GM11168 (cell line): ENCODE results near the gene MIGA2.
"Not testable (repeated sequence)": the region's sequence is repeated elsewhere in the genome, so short reads cannot be mapped to it uniquely, and the experiment has no call there.

ENCODE experiments used
- in situ Hi-C: fragments of 300-500 bp; cut with MboI; formaldehyde crosslinking; loops from one replicate; pipeline ENCODE4 v1.12.0; 2022; ENCODE audit warnings: low sequenced_read_pairs; ENCODE audit not compliant: unreplicated experiment

The MIGA2 gene

GRCh38 chr9:129032541-129033159 lies 3.8 kb upstream of the MIGA2 start:
- in situ Hi-C loops: no loop called here

- in situ Hi-C loops: no loop called here
Observed at GRCh38 chr9:129033216-129033615, 3.2 kb upstream of the MIGA2 start.

DNA sequence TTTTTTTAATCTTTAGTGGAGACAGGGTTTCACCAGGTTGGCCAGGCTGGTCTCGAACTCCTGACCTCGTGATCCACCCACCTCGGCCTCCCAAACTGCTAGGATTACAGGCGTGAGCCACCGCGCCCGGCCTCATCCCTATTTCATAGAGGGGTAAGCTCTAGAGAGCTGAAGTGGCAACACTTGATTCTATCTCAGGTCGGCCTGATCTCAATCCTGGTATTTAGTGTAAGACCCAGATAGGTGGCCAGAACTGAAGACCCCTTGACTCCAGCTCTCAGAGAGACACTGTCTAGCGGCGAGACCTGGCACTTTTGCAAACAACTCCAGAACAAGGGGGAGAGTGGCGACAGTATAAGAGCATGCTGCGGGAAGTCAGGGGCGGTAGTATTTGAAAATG lies 588 bp upstream of the MIGA2 start:
- in situ Hi-C loops: not testable (repeated sequence)

GRCh38 chr9:129036923-129037766 lies 719 bp downstream of the MIGA2 start:
- in situ Hi-C loops: no loop called here

GRCh38 chr9:129037767-129038098 lies 1.3 kb downstream of the MIGA2 start:
- in situ Hi-C loops: no loop called here

DNA sequence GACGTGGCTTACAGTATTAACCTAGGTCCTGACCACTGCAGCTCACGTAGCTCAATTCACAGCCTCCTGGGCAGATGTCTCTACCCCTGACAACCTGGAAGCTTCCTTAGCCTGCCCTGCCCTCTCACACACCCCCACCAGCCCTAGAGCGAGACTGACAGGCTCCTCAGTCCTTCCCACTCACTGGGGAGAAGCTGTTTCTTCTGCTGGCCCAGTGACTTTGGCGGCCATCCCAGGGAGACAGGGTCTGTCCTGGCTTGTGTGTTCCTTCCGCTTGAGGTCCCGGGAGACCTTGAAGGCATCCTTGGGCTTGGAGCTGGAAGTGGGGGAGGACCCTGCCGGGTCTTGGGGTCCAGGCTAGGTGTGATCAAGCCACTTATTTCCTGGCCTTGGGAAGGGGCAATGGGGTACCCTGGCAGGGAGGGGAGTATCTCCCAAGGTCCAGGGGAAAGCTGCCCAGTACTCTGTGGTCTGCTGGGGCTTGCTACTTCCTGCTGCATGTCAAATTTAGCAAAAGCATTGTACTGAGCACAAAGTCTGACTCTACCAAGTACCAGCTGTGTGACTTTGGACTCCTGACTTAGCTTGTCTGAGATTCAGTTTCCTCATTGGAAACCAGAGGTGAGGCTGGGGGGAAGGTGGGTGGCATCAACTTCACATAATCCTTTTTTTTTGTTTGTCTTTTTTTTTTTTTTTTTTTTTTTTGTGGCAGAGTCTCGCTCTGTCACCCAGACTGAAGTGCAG lies 1.9 kb downstream of the MIGA2 start:
- in situ Hi-C loops: no loop called here

- in situ Hi-C loops: no loop called here
Observed at GRCh38 chr9:129040113-129040643, 3.8 kb downstream of the MIGA2 start.

GRCh38 chr9:129042016-129042415 lies 5.6 kb downstream of the MIGA2 start:
- in situ Hi-C loops: no loop called here

DNA sequence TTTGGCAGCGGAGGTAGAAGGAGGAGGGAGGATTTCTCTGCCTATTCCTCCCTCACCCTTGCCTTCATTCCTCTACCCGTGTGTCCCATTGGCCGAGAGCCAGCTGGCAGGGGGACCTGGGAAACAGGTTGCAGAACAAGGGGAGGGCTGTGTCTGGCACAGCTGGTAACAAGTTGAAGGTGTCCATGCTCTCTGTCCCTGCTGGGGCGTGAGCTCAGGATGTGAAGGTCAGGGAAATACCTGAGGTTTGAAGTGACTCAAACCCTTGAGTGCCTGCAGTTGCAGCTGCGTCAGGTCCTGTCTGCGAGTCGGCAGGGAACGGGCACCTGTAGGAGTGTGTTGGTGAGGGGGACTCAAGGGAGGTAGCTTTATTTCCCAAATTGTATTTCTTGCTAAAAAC lies 16.2 kb downstream of the MIGA2 start:
- in situ Hi-C loops: no loop called here

- in situ Hi-C loops: no loop called here
Observed at GRCh38 chr9:129053020-129053419, 16.6 kb downstream of the MIGA2 start.

DNA sequence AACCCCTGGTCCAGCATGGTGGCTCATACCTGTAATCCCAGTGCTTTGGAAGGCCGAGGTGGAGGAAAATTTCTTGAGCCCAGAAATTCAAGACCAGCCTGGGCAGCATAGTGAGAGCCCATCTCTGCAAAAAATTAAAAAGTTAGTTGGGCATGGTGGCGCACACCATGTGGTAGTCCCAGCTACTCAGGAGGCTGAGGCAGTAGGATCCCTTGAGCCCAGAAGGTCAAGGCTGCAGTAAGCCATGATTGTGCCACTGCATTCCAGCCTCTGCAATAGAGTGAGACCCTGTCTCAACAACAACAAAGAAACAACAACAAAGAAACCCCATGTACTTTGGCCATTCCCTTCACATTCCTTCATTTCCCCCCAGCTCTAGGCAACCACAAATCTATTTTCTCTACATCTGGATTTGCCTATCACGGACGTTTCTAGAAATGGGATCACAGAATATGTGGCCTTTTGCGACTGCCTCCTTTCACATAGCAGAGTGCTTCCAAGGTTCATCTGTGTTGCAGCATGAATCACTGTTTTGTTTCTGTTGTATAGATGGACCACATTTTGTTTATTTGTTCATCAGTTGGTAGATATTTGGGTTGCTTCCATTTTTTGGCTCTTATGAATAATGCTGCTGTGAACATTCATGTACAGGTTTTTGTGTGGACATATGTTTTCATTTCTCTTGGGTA lies 17.9 kb downstream of the MIGA2 start:
- in situ Hi-C loops: no loop called here

DNA sequence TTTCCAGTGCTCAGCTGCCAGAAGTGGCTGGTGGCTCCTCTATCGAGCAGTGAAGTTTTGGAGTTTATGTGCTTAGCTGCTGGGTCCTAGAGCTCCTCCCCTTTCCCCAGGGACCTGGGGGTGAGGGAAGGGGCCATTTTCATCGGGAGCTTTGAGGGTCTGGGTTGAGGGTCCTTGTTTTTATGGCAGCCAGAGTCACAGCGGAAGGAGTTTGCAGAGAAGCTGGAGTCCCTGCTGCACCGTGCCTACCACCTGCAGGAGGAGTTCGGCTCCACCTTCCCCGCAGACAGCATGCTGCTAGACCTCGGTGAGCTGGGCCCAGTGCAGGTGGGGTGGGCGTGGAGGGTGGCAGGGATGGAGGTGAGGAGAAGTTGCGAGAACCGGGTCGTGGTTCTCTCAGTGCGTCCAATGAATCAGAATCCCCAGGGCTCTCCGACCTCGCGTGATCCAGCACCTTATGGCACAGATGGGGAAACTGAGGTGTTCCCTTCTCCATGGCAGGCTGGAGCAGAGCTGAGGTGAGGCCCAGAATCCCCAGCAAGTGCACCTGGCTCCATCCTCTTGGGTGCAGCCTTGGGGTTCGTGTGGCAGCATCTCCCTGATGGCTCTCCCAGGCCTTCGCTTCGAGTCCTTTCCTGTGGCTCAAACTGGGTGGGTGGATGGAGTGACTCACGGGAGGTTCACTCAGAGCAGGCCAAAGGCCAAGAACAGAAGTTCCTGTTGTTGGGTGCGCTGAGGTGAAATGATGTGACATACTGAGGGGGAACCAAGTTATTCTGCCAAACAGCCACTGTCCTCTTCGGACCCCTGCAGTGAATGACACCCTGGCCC lies 22.8 kb downstream of the MIGA2 start:
- in situ Hi-C loops: no loop called here

DNA sequence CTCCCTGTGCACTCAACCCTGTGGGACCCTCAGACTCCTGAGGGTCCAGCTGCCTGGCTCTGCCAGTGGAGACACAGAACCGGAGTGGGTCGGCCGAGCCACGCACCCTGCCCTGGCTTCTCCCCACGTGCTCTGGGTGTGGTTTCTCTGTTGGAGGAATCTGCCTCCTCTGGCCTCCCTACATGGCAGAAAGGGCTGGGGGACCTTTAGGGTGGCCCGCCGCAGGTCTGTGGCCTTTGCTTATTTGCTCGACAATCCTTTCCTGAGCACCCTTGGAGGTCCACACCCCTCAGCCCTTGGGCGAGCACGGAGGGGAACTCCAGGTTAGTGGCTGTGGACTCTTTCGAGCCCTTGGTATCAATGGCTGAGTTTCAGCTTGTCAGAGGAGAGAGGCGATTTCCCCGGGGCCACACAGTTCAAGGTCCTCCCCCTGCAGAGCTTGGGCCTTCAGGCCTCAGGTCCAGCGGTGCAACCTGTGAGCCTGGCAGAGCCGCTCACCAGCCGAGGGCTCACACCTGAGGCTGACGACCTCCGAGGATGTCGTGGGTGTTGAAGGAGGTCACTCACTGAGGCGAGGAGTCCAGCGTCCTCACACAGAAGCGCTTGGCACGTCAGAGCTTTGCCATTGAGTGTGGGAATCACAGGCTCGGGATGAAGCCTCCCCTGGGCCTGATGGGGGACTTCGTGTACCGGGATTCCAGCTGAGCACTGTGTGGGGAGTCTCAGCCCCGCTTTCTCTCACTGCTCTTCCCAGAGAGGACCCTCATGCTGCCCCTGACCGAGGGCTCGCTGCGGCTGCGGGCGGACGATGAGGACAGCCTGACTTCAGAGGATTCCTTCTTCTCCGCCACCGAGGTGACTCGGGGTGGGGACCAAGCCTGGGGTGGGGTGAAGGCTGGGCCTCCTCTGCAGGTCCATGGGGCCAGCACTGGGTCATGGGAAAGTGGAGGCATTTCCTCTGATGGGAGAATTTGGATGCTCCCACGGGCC lies 23.7 kb downstream of the MIGA2 start:
- in situ Hi-C loops: no loop called here

GRCh38 chr9:129060991-129061390 lies 24.6 kb downstream of the MIGA2 start:
- in situ Hi-C loops: no loop called here

DNA sequence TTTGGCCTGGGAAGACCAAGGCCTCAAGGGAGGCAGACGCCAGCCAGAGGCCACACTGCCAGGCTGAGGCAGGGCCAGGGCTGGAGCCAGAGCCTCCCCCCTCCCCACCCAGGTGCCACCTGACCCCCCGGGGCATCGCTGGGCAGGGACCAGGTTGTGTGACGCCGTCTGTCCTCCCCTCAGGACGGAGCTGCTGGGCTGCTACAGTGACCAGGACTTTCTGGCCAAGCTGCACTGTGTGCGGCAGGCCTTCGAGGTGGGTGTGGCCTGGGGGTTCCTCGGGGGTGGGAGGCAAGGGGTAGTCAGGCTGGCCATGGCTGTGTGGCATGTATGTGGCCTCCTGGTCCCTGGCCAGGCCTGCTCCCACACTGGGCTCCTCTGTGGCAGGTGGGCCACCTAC lies 26.6 kb downstream of the MIGA2 start:
- in situ Hi-C loops: no loop called here

- in situ Hi-C loops: no loop called here
Observed at GRCh38 chr9:129064499-129064908, 28.1 kb downstream of the MIGA2 start.

DNA sequence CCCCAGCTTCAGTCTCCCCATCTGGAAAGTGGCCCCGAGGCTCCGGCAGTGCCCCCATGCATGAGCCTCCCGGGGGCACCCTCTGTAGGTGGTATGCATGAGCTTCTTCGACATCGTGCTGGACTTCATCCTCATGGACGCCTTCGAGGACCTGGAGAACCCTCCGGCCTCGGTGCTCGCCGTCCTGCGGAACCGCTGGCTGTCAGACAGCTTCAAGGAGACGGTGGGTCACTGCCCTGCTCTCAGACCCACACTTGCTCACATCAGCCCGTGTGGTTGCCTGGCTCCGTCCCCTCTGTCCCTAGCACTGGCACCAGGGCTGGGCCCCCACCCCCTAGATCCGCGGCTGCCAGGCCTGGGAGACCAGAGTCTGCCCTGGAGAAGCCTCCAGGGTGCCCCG lies 31.7 kb downstream of the MIGA2 start:
- in situ Hi-C loops: no loop called here
